H9 (cell line): ENCODE results near the gene PREB. TPM values are rescaled to one million over a fixed set of nuclear protein-coding genes. Genes with fewer than 3 reads are reported as not detected.

ENCODE experiments used
- DNase-seq: peaks from one replicate; pipeline ENCODE4 v3.0.0-alpha.2; 2017
- H2AFZ ChIP-seq: one replicate; pipeline ENCODE4 v1.6.1; 2013; ENCODE audit warnings: mild to moderate bottlenecking, low read length, control low read depth, moderate library complexity
- H2AK5ac ChIP-seq: 2 replicates; pipeline ENCODE4 v1.6.1; 2013; ENCODE audit warnings: low read length, control low read depth, mixed read lengths; ENCODE audit not compliant: insufficient read length
- H2BK120ac ChIP-seq: one replicate; pipeline ENCODE4 v1.6.1; 2013; ENCODE audit warnings: low read depth, mild to moderate bottlenecking, low read length, control low read depth, inconsistent platforms; ENCODE audit not compliant: poor library complexity, severe bottlenecking
- H2BK12ac ChIP-seq: 2 replicates; pipeline ENCODE4 v1.6.1; 2013; ENCODE audit warnings: low read length, control low read depth, mixed read lengths, low read depth; ENCODE audit not compliant: insufficient read length
- H2BK15ac ChIP-seq: 2 replicates; pipeline ENCODE4 v1.6.1; 2013; ENCODE audit warnings: low read depth, low read length, control low read depth
- H2BK20ac ChIP-seq: one replicate; pipeline ENCODE4 v1.6.1; 2013; ENCODE audit warnings: low read depth, mild to moderate bottlenecking, low read length, control low read depth, inconsistent platforms; ENCODE audit not compliant: poor library complexity, severe bottlenecking
- H2BK5ac ChIP-seq: 2 replicates; pipeline ENCODE4 v1.6.1; 2013; ENCODE audit warnings: low read length, control low read depth, mixed read lengths; ENCODE audit not compliant: insufficient read length
- H3K14ac ChIP-seq: 2 replicates; pipeline ENCODE4 v1.6.1; 2013; ENCODE audit warnings: low read length, control low read depth; ENCODE audit not compliant: insufficient read depth
- H3K18ac ChIP-seq: 2 replicates; pipeline ENCODE4 v1.6.1; 2013; ENCODE audit warnings: low read depth, mild to moderate bottlenecking, mixed read lengths, low read length, control low read depth; ENCODE audit not compliant: insufficient read length
- H3K23ac ChIP-seq: 2 replicates; pipeline ENCODE4 v1.6.1; 2013; ENCODE audit warnings: low read length, control low read depth, mixed read lengths, low read depth; ENCODE audit not compliant: insufficient read length
- H3K23me2 ChIP-seq: 2 replicates; pipeline ENCODE4 v1.6.1; 2013; ENCODE audit warnings: low read depth, mild to moderate bottlenecking, mixed read lengths, low read length, control low read depth; ENCODE audit not compliant: insufficient read length, poor library complexity, severe bottlenecking
- H3K27ac ChIP-seq: 2 replicates; pipeline ENCODE4 v1.5.1; 2013; ENCODE audit warnings: low read length, control low read depth, mixed read lengths, low read depth; ENCODE audit not compliant: insufficient read length
- H3K27me3 ChIP-seq: 2 replicates; pipeline ENCODE4 v1.6.1; 2013; ENCODE audit warnings: low read length, control low read depth, inconsistent platforms; ENCODE audit not compliant: insufficient read depth
- H3K4ac ChIP-seq: 2 replicates; pipeline ENCODE4 v1.6.1; 2013; ENCODE audit warnings: low read depth, mild to moderate bottlenecking, control low read depth, inconsistent platforms, low read length, moderate library complexity
- H3K4me1 ChIP-seq: 2 replicates; pipeline ENCODE4 v1.6.1; 2013; ENCODE audit warnings: low read length, control low read depth, inconsistent platforms; ENCODE audit not compliant: insufficient read depth
- H3K4me2 ChIP-seq: 2 replicates; pipeline ENCODE4 v1.6.1; 2013; ENCODE audit warnings: low read length, control low read depth, mixed read lengths; ENCODE audit not compliant: insufficient read length, insufficient read depth
- H3K56ac ChIP-seq: 2 replicates; pipeline ENCODE4 v1.6.1; 2013; ENCODE audit warnings: low read depth, mild to moderate bottlenecking, mixed read lengths, low read length, control low read depth; ENCODE audit not compliant: insufficient read length
- H3K79me1 ChIP-seq: 2 replicates; pipeline ENCODE4 v1.6.1; 2013; ENCODE audit warnings: low read depth, mild to moderate bottlenecking, moderate library complexity, low read length, control low read depth, inconsistent platforms; ENCODE audit not compliant: insufficient read depth, poor library complexity, severe bottlenecking
- H3K79me2 ChIP-seq: 2 replicates; pipeline ENCODE4 v1.6.1; 2013; ENCODE audit warnings: low read length, control low read depth, inconsistent platforms; ENCODE audit not compliant: insufficient read depth
- H3K9ac ChIP-seq: 2 replicates; pipeline ENCODE4 v1.6.1; 2013; ENCODE audit warnings: low read length, control low read depth, mixed read lengths; ENCODE audit not compliant: insufficient read length; ENCODE audit errors: extremely low read depth
- H3K9me3 ChIP-seq: one replicate; pipeline ENCODE4 v1.6.1; 2013; ENCODE audit warnings: low read depth, low read length, inconsistent platforms; ENCODE audit not compliant: control insufficient read depth
- H3T11ph ChIP-seq: one replicate; pipeline ENCODE4 v1.6.1; 2013; ENCODE audit warnings: mild to moderate bottlenecking, low read length, control low read depth, inconsistent platforms
- H4K20me1 ChIP-seq: one replicate; pipeline ENCODE4 v1.6.1; 2013; ENCODE audit not compliant: control insufficient read depth, insufficient read length, insufficient read depth
- H4K5ac ChIP-seq: 2 replicates; pipeline ENCODE4 v1.6.1; 2013; ENCODE audit warnings: low read depth, mild to moderate bottlenecking, mixed read lengths, low read length, control low read depth; ENCODE audit not compliant: insufficient read length
- H4K8ac ChIP-seq: replicated peaks from 2 replicates; pipeline ENCODE4 v1.6.1; 2013; ENCODE audit warnings: low read length, control low read depth, mixed read lengths, low read depth; ENCODE audit not compliant: insufficient read length
- H4K91ac ChIP-seq: 2 replicates; pipeline ENCODE4 v1.6.1; 2013; ENCODE audit warnings: low read depth, mild to moderate bottlenecking, moderate library complexity, mixed read lengths, low read length, control low read depth; ENCODE audit not compliant: insufficient read length
- H3K27ac Mint-ChIP-seq, 3 experiments: 2 replicates in 2 of 3; 3 replicates in 1 of 3; pipeline ENCODE4 v1.8.0; 2020 to 2021; ENCODE audit warnings: mixed read lengths in 3 of 3, mild to moderate bottlenecking in 1 of 3, moderate library complexity in 1 of 3
- H3K27me3 Mint-ChIP-seq: 2 replicates; pipeline ENCODE4 v1.8.0; 2021; ENCODE audit warnings: low read depth, mild to moderate bottlenecking, moderate library complexity, mixed read lengths
- H3K36me3 Mint-ChIP-seq, 3 experiments: 2 replicates in 2 of 3; 3 replicates in 1 of 3; pipeline ENCODE4 v1.8.0; 2020 to 2021; ENCODE audit warnings: low read depth in 3 of 3, mixed read lengths in 3 of 3; ENCODE audit not compliant: insufficient read depth in 1 of 3
- H3K4me1 Mint-ChIP-seq, 2 experiments: 2 replicates each; pipeline ENCODE4 v1.8.0; 2020; ENCODE audit warnings: mixed read lengths in 2 of 2
- H3K4me3 Mint-ChIP-seq, 2 experiments: 2 replicates in 1 of 2; 3 replicates in 1 of 2; pipeline ENCODE4 v1.8.0; 2020 to 2021; ENCODE audit warnings: mild to moderate bottlenecking in 2 of 2, mixed read lengths in 2 of 2, moderate library complexity in 1 of 2
- H3K9me3 Mint-ChIP-seq, 2 experiments: 2 replicates in 1 of 2; 3 replicates in 1 of 2; pipeline ENCODE4 v1.8.0; 2020; ENCODE audit warnings: mild to moderate bottlenecking in 2 of 2, mixed read lengths in 2 of 2, moderate library complexity in 1 of 2
- CTCF ChIP-seq: fragments of 200-600 bp; sonication (generic); conservative IDR thresholded peaks from 3 replicates; pipeline ENCODE4 v1.8.0; 2021; ENCODE audit warnings: antibody characterized with exemption, mild to moderate bottlenecking
- WGBS: extraction: QIAGEN DNeasy Blood & Tissue Kit; methylation state at CpG from one replicate; pipeline ENCODE4 v1.1.7; 2013; ENCODE audit warnings: missing lambda C conversion rate, low lambda C conversion rate, mixed read lengths; ENCODE audit not compliant: insufficient read length; ENCODE audit errors: extremely low coverage; 5-methylcytosine and 5-hydroxymethylcytosine counted together
- total RNA-seq: library from RNA; stranded (reverse); gene quantifications from 2 replicates; pipeline ENCODE4 v1.2.1, GENCODE V29; 2021

Gene PREB
- total RNA-seq, 1 experiment from 2014 or later, result 43.6 TPM

- no peak overlapping the region for H2BK5ac ChIP-seq
- H2BK120ac ChIP-seq, result no peak overlapping the region
- Mint-ChIP-seq H3K4me1 (peaks cover 11 to 15% of the 10 kb centered on the region in 2 experiments), H3K27me3 (peaks cover 7% of the 10 kb centered on the region), H3K4me3 (no peak overlapping the region; a peak in 1 of 5 replicates), H3K27ac (peak overlapping the region in 1 of 3 experiments; percentile 11; a peak in 1 of 7 replicates), H3K36me3 (peaks cover 9 to 38% (median 34%) of the 10 kb centered on the region in 3 experiments), H3K9me3 (no peaks in the 10 kb centered on the region)
- H4K91ac ChIP-seq, result no peak overlapping the region
- no peak overlapping the region for H3T11ph ChIP-seq
- H4K5ac ChIP-seq, result no peak overlapping the region
- H3K27ac ChIP-seq, result no peak overlapping the region
- H3K56ac ChIP-seq, result no peak overlapping the region
- H3K9ac ChIP-seq, result no peak overlapping the region
- no peaks in the 10 kb centered on the region for H3K27me3 ChIP-seq
- peaks cover 1% of the 10 kb centered on the region for H3K23me2 ChIP-seq
- H3K79me1 ChIP-seq, result peaks cover 4% of the 10 kb centered on the region
- H3K4ac ChIP-seq, result no peak overlapping the region
- no peak overlapping the region for H2AFZ ChIP-seq
- no peaks in the 10 kb centered on the region; the same call in 1 of the 2 replicates for H3K4me1 ChIP-seq
- no peak for TF ChIP-seq CTCF
- no peak overlapping the region for H2BK20ac ChIP-seq
- no peak overlapping the region for H4K8ac ChIP-seq
- H2BK12ac ChIP-seq, result no peak overlapping the region
- no peak overlapping the region for H3K4me2 ChIP-seq
- no peaks in the 10 kb centered on the region for H3K9me3 ChIP-seq
- H4K20me1 ChIP-seq, result no peaks in the 10 kb centered on the region
- no peak overlapping the region for H3K23ac ChIP-seq
- no peak overlapping the region for H2BK15ac ChIP-seq
- DNase-seq, result no peak
- no peak overlapping the region for H2AK5ac ChIP-seq
- WGBS, result no CpG with 5 or more reads among the region's 11 CpGs
- peaks cover 2% of the 10 kb centered on the region; the same call in 1 of the 2 replicates for H3K79me2 ChIP-seq
- no peak overlapping the region for H3K14ac ChIP-seq
- H3K18ac ChIP-seq, result no peak overlapping the region
Measured at GRCh38 chr2:27128668-27129571, 5.5 kb downstream of the PREB start.
